Skeletal muscle tissue (tissue), 5 donors: ENCODE results near the gene MTFR1L. TPM values are rescaled to one million over a fixed set of nuclear protein-coding genes. Genes with fewer than 3 reads are reported as not detected.

Source experiments
- H3K27ac ChIP-seq: one replicate; pipeline ENCODE4 v1.7.0; 2013; ENCODE audit warnings: mild to moderate bottlenecking, low read depth, low read length, inconsistent platforms
- H3K27me3 ChIP-seq, 3 donors: one replicate each; pipeline ENCODE4 v1.7.0; 2013; ENCODE audit warnings: low read length in 3 of 3; ENCODE audit not compliant: control insufficient read depth in 3 of 3, insufficient read depth in 3 of 3
- H3K36me3 ChIP-seq, 3 donors: one replicate each; pipeline ENCODE4 v1.7.0; 2013; ENCODE audit warnings: low read length in 3 of 3; ENCODE audit not compliant: control insufficient read depth in 3 of 3, insufficient read depth in 3 of 3
- H3K4me1 ChIP-seq, 3 donors: one replicate each; pipeline ENCODE4 v1.7.0; 2013; ENCODE audit warnings: low read length in 3 of 3, mild to moderate bottlenecking in 3 of 3; ENCODE audit not compliant: control insufficient read depth in 3 of 3, insufficient read depth in 3 of 3
- H3K4me3 ChIP-seq, 3 donors: one replicate each; pipeline ENCODE4 v1.7.0; 2013; ENCODE audit warnings: low read length in 3 of 3
- H3K9ac ChIP-seq, 3 donors: one replicate each; pipeline ENCODE4 v1.7.0; 2013; ENCODE audit warnings: low read length in 3 of 3, mild to moderate bottlenecking in 3 of 3, moderate library complexity in 2 of 3, low read depth in 1 of 3
- H3K9me3 ChIP-seq, 3 donors: one replicate each; pipeline ENCODE4 v1.7.0; 2013; ENCODE audit warnings: low read length in 3 of 3; ENCODE audit not compliant: control insufficient read depth in 3 of 3
- small RNA-seq: library from RNA; depleted of rRNA; stranded (forward); fragments of <200 nt; gene quantifications from one replicate; pipeline ENCODE3, GENCODE V24; 2014
- total RNA-seq: library from RNA; depleted of rRNA; stranded (reverse); fragments of >200 nt; gene quantifications from one replicate; pipeline ENCODE4 v1.2.3, GENCODE V29; 2014
- donor health status: Osteomylitis.

The MTFR1L gene
- total RNA-seq, 1 donor from 2014 or later = 35.0 TPM

GRCh38 chr1:25876693-25877077, 56.9 kb downstream of the MTFR1L start:
- H3K9me3 ChIP-seq = no peaks in the 10 kb centered on the region
- peaks cover 11 to 21% (median 20%) of the 10 kb centered on the region in 3 donors for H3K4me1 ChIP-seq
- no peak overlapping the region for H3K9ac ChIP-seq
- no peak overlapping the region for H3K27ac ChIP-seq
- no peak overlapping the region for H3K4me3 ChIP-seq
- H3K36me3 ChIP-seq = no peaks in the 10 kb centered on the region
- H3K27me3 ChIP-seq = no peaks in the 10 kb centered on the region

- Histone ChIP-seq H3K27ac (no peak overlapping the region), H3K9me3 (no peaks in the 10 kb centered on the region), H3K27me3 (no peaks in the 10 kb centered on the region), H3K36me3 (no peaks in the 10 kb centered on the region), H3K4me1 (peaks cover 8 to 20% (median 16%) of the 10 kb centered on the region in 3 donors), H3K9ac (no peak overlapping the region), H3K4me3 (no peak overlapping the region)
These were observed 57.4 kb downstream of the MTFR1L start for GRCh38 chr1:25877155-25877554.

GRCh38 chr1:25878690-25879089, 58.9 kb downstream of the MTFR1L start:
- Histone ChIP-seq H3K27ac (no peak overlapping the region), H3K9me3 (no peaks in the 10 kb centered on the region), H3K9ac (no peak overlapping the region), H3K27me3 (no peaks in the 10 kb centered on the region), H3K4me1 (peaks cover 8 to 12% (median 11%) of the 10 kb centered on the region in 3 donors), H3K36me3 (no peaks in the 10 kb centered on the region), H3K4me3 (no peak overlapping the region)

- H3K9me3 ChIP-seq = no peaks in the 10 kb centered on the region
- no peaks in the 10 kb centered on the region for H3K27me3 ChIP-seq
- no peak overlapping the region for H3K9ac ChIP-seq
These were observed 59.9 kb downstream of the MTFR1L start for GRCh38 chr1:25879675-25880074.

GRCh38 chr1:25880518-25880917, 60.8 kb downstream of the MTFR1L start:
- no peaks in the 10 kb centered on the region for H3K9me3 ChIP-seq
- H3K36me3 ChIP-seq = no peaks in the 10 kb centered on the region
- H3K9ac ChIP-seq = no peak overlapping the region
- H3K27me3 ChIP-seq = no peaks in the 10 kb centered on the region
- H3K4me1 ChIP-seq = peaks cover 3% of the 10 kb centered on the region in 3 donors
- no peak overlapping the region for H3K27ac ChIP-seq
- H3K4me3 ChIP-seq = no peak overlapping the region

More at GRCh38 chr1:25879675-25880074, 59.9 kb downstream of the MTFR1L start:
- Histone ChIP-seq H3K4me1 (peaks cover 7 to 8% (median 8%) of the 10 kb centered on the region in 3 donors), H3K27ac (no peak overlapping the region), H3K4me3 (no peak overlapping the region), H3K36me3 (no peaks in the 10 kb centered on the region)

- Histone ChIP-seq H3K9ac (no peak overlapping the region), H3K36me3 (no peaks in the 10 kb centered on the region), H3K4me3 (no peak overlapping the region), H3K4me1 (peaks cover under 1% of the 10 kb centered on the region in 3 donors), H3K9me3 (no peaks in the 10 kb centered on the region), H3K27me3 (no peaks in the 10 kb centered on the region), H3K27ac (no peak overlapping the region)
These were observed 61.5 kb downstream of the MTFR1L start for GRCh38 chr1:25881266-25881665.

Small RNAs within 50 kb of the gene (small RNA-seq; reads per million reads assigned to genes)
- not detected for gene RF00019

Other genes starting within 250 kb of the MTFR1L start
- 6.3 TPM for gene MAN1C1, start 203.2 kb upstream of the MTFR1L start, total RNA-seq
- gene SELENON, start 19.8 kb upstream of the MTFR1L start, total RNA-seq = 9.9 TPM
- 1.6 TPM for gene AUNIP, start 39.5 kb downstream of the MTFR1L start, total RNA-seq
- gene PAQR7, start 55.8 kb downstream of the MTFR1L start, total RNA-seq = 7.3 TPM
- gene STMN1, start 86.5 kb downstream of the MTFR1L start, total RNA-seq = 90.3 TPM
- 33.9 TPM for gene PAFAH2, start 178.1 kb downstream of the MTFR1L start, total RNA-seq
- gene EXTL1, start 201.8 kb downstream of the MTFR1L start, total RNA-seq = 0.52 TPM
- gene SLC30A2, start 226.2 kb downstream of the MTFR1L start, total RNA-seq = under 0.01 TPM
- 30.3 TPM for gene TRIM63, start 247.7 kb downstream of the MTFR1L start, total RNA-seq